ENCODE measurements around the gene BCAS1.

BCAS1 gene

GRCh38 chr20:54075322-54075721 is 4.9 kb upstream of the BCAS1 start:
- ATAC-seq, result no peak
- TF ChIP-seq ZNF8 (CRISPR knock-in tag; IDR thresholded peaks at IDR 0.05) (no peak), ZNF565 (CRISPR knock-in tag; conservative IDR thresholded peaks at IDR 0.05; ENCODE audit: low read depth) (no peak), CSDC2 (CRISPR knock-in tag; IDR thresholded peaks at IDR 0.05) (no peak), TCF4 (CRISPR knock-in tag; IDR thresholded peaks at IDR 0.05; ENCODE audit: borderline replicate concordance) (no peak), ZFP30 (CRISPR knock-in tag; IDR thresholded peaks at IDR 0.05) (no peak), SNAI2 (CRISPR knock-in tag; IDR thresholded peaks at IDR 0.05) (no peak), OSR1 (CRISPR knock-in tag; IDR thresholded peaks at IDR 0.05) (no peak), ARNTL (CRISPR knock-in tag; IDR thresholded peaks at IDR 0.05; ENCODE audit: borderline replicate concordance, low read depth) (no peak), TSHZ2 (CRISPR knock-in tag; IDR thresholded peaks at IDR 0.05) (no peak), ZC3H10 (CRISPR knock-in tag; IDR thresholded peaks at IDR 0.05) (no peak)
- TF ChIP-seq, protein P1, sequence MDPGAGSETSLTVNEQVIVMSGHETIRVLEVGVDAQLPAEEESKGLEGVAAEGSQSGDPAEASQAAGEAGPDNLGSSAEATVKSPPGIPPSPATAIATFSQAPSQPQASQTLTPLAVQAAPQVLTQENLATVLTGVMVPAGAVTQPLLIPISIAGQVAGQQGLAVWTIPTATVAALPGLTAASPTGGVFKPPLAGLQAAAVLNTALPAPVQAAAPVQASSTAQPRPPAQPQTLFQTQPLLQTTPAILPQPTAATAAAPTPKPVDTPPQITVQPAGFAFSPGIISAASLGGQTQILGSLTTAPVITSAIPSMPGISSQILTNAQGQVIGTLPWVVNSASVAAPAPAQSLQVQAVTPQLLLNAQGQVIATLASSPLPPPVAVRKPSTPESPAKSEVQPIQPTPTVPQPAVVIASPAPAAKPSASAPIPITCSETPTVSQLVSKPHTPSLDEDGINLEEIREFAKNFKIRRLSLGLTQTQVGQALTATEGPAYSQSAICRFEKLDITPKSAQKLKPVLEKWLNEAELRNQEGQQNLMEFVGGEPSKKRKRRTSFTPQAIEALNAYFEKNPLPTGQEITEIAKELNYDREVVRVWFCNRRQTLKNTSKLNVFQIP (CRISPR knock-in tag; IDR thresholded peaks at IDR 0.05; ENCODE audit: borderline replicate concordance, low read depth), result no peak

- TF ChIP-seq TCF4 (CRISPR knock-in tag; IDR thresholded peaks at IDR 0.05; ENCODE audit: borderline replicate concordance), result no peak
- no peak for ATAC-seq
These were observed 4.1 kb upstream of the BCAS1 start for GRCh38 chr20:54074511-54074910.

DNA sequence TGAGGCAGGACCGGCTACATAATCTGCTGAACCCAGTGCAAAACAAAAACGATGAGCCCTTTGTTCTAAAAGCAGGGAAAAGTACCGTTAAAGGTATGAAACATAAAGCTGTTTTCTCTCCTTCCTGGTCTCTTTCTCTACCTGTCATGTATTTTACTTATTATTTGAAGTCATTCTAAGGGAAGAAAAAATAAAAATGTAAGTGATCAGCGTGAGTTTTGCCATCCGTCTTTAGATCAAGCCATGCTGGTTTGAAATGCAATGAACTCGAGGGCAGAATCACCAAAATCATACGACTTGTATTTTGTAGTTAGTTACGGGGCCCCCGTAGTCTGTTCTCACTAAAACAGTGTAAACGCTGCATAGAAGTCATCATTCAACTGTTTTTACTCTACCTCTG is 2.9 kb upstream of the BCAS1 start:
- ATAC-seq, result no peak
- no peak for TF ChIP-seq ZNF8 (CRISPR knock-in tag; IDR thresholded peaks at IDR 0.05)
- no peak for TF ChIP-seq ZC3H10 (CRISPR knock-in tag; IDR thresholded peaks at IDR 0.05)
- no peak for TF ChIP-seq ZNF70 (CRISPR knock-in tag; IDR thresholded peaks at IDR 0.05)
- no peak for TF ChIP-seq ZNF565 (CRISPR knock-in tag; conservative IDR thresholded peaks at IDR 0.05; ENCODE audit: low read depth)
- TF ChIP-seq CREB5 (CRISPR knock-in tag; IDR thresholded peaks at IDR 0.05; ENCODE audit: low read depth), result no peak
- TF ChIP-seq, protein P1 (CRISPR knock-in tag; IDR thresholded peaks at IDR 0.05; ENCODE audit: borderline replicate concordance, low read depth), result no peak
- no peak for TF ChIP-seq PPARA (CRISPR knock-in tag; IDR thresholded peaks at IDR 0.05; ENCODE audit: borderline replicate concordance)
- TF ChIP-seq ESRRG (CRISPR knock-in tag; IDR thresholded peaks at IDR 0.05), result no peak
- TF ChIP-seq ZFP3 (CRISPR knock-in tag; IDR thresholded peaks at IDR 0.05), result no peak
- no peak for TF ChIP-seq RARB (CRISPR knock-in tag; IDR thresholded peaks at IDR 0.05)
- TF ChIP-seq GLIS3 (CRISPR knock-in tag; IDR thresholded peaks at IDR 0.05), result no peak
- TF ChIP-seq ISL1 (CRISPR knock-in tag; IDR thresholded peaks at IDR 0.05), result no peak
- TF ChIP-seq ZFP30 (CRISPR knock-in tag; IDR thresholded peaks at IDR 0.05), result no peak
- TF ChIP-seq, protein P2, sequence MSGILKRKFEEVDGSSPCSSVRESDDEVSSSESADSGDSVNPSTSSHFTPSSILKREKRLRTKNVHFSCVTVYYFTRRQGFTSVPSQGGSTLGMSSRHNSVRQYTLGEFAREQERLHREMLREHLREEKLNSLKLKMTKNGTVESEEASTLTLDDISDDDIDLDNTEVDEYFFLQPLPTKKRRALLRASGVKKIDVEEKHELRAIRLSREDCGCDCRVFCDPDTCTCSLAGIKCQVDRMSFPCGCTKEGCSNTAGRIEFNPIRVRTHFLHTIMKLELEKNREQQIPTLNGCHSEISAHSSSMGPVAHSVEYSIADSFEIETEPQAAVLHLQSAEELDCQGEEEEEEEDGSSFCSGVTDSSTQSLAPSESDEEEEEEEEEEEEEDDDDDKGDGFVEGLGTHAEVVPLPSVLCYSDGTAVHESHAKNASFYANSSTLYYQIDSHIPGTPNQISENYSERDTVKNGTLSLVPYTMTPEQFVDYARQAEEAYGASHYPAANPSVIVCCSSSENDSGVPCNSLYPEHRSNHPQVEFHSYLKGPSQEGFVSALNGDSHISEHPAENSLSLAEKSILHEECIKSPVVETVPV (CRISPR knock-in tag; IDR thresholded peaks at IDR 0.05), result no peak
- TF ChIP-seq SNAI2 (CRISPR knock-in tag; IDR thresholded peaks at IDR 0.05), result no peak
- TF ChIP-seq ARNTL (CRISPR knock-in tag; IDR thresholded peaks at IDR 0.05; ENCODE audit: borderline replicate concordance, low read depth), result no peak
- no peak for TF ChIP-seq OSR1 (CRISPR knock-in tag; IDR thresholded peaks at IDR 0.05)
- no peak for TF ChIP-seq CSDC2 (CRISPR knock-in tag; IDR thresholded peaks at IDR 0.05)
- no peak for TF ChIP-seq TOX (CRISPR knock-in tag; IDR thresholded peaks at IDR 0.05; ENCODE audit: borderline replicate concordance)
